ENCODE results near the gene DPM1. TPM values are rescaled to one million over a fixed set of nuclear protein-coding genes. Genes with fewer than 3 reads are reported as not detected.

DPM1 gene
- total and polyA plus RNA-seq, 2 of the 8 experiments (the other 6 are each of a cell fraction or from before 2014, with no cell fraction given): 42.3 to 57.0 TPM

DNA sequence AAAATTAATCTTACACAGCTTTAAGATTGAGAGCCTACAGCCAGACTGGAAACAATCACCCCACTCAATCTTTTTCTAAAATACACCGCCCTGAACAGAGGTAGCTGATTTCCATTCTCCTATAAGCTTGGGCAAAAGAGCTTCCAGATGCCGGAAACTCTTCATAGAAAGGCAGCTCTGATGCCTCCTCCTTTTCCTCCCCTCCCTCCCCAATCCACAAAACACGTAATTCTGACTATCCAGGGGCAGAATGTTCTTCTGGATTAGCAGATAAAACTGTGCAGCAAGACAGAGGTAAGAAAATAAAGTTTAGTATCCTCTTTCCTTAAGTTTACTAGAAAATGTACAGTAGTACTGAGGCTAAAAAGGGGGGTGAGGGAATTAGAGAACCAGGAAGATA lies 42.9 kb downstream of the DPM1 start:
- no peak for FAIRE-seq
- H3K23me2 ChIP-seq (ENCODE audit: low read depth, low read length): no peaks in the 10 kb centered on the region
- H3K56ac ChIP-seq (replicated peaks; ENCODE audit: insufficient read length, low read depth, low read length): no peak overlapping the region
- no peak overlapping the region for H4K5ac ChIP-seq (ENCODE audit: insufficient read length, low read depth, low read length)
- H3K18ac ChIP-seq (ENCODE audit: extremely low read depth, low read length): no peak overlapping the region
- H3K79me1 ChIP-seq (ENCODE audit: low read depth, low read length): 0 out of 2 replicates have a peak, but pooled peaks cover 2% of the 10 kb centered on the region
- H3K27me3 ChIP-seq (replicated peaks in 1 of 4; ENCODE audit: control insufficient read depth in 3 of 4, extremely low read depth in 1 of 4, insufficient read depth in 3 of 4, low read length in 3 of 4): no peaks in the 10 kb centered on the region
- H2AK5ac ChIP-seq (ENCODE audit: low read depth, low read length): no peak overlapping the region
- no peak overlapping the region for H4K91ac ChIP-seq (replicated peaks; ENCODE audit: insufficient read length, low read length)
- H3K4me1 ChIP-seq (replicated peaks in 1 of 4; ENCODE audit: control insufficient read depth in 3 of 4, insufficient read depth in 4 of 4, low read length in 3 of 4): peaks cover 0 to 14% (median 4%) of the 10 kb centered on the region in 4 experiments; a peak in 4 of 7 replicates
- CTCF ChIA-PET (ENCODE audit: partially characterized antibody): interaction anchor here (1.1 to 2.3 kb wide), 5 partner anchors 15 to 122 kb away, joined by 3 to 7 read pairs (median 4); partner anchors contain the start of gene ADNP
- H3K9ac ChIP-seq (replicated peaks in 1 of 4; ENCODE audit: extremely low read depth in 1 of 4, low read depth in 3 of 4, low read length in 3 of 4): no peak overlapping the region
- no peak overlapping the region for H3K27ac ChIP-seq (ENCODE audit: low read depth, low read length)
- no peak overlapping the region for H2BK12ac ChIP-seq (ENCODE audit: low read depth, low read length)
- H3K4me3 ChIP-seq (ENCODE audit: extremely low read depth in 1 of 4, insufficient read depth in 2 of 4, low read depth in 3 of 4, low read length in 4 of 4): no peak overlapping the region
- H2BK120ac ChIP-seq (replicated peaks; ENCODE audit: low read depth, low read length): no peak overlapping the region
- H3K36me3 ChIP-seq (ENCODE audit: control insufficient read depth in 2 of 4, insufficient read depth in 4 of 4, low read length in 3 of 4): peaks cover 0 to 23% (median 3%) of the 10 kb centered on the region in 4 experiments; a peak in 4 of 8 replicates
- WGBS, 2 experiments (ENCODE audit: extremely low coverage in 1 of 2, insufficient coverage in 1 of 2, insufficient read length in 1 of 2, insufficient replicate concordance in 2 of 2, low coverage in 1 of 2, low lambda C conversion rate in 2 of 2, missing lambda C conversion rate in 1 of 2): 85% methylated on average over 3 of the region's 3 CpGs; no CpG with 5 or more reads in 1 of the 2 experiments
- peaks cover 46 to 60% of the 10 kb centered on the region in 2 experiments for H4K20me1 ChIP-seq (replicated peaks in 1 of 2; ENCODE audit: control insufficient read depth in 1 of 2, insufficient read depth in 2 of 2, low read length in 2 of 2)
- no peak for DNase-seq (ENCODE audit: low read depth in 1 of 2, low spot score in 2 of 2)
- H3K4me2 ChIP-seq (ENCODE audit: insufficient read depth in 1 of 2, low read depth in 2 of 2, low read length in 2 of 2): no peak overlapping the region
- H2BK20ac ChIP-seq (ENCODE audit: low read length): no peak overlapping the region
- H2BK5ac ChIP-seq (ENCODE audit: low read depth, low read length): no peak overlapping the region
- H2AFZ ChIP-seq (ENCODE audit: low read length): no peak overlapping the region
- H3K23ac ChIP-seq (ENCODE audit: insufficient read length): no peak overlapping the region
- TF ChIP-seq JUND (IDR thresholded peaks at IDR 0.05; ENCODE audit: low read length) (no peak), CEBPB (IDR thresholded peaks at IDR 0.05; ENCODE audit: low read depth, low read length) (no peak), NANOG (IDR thresholded peaks at IDR 0.05; ENCODE audit: insufficient read depth, low read depth, low read length, poor library complexity, severe bottlenecking) (no peak), SUZ12 (IDR thresholded peaks at IDR 0.05; ENCODE audit: low read length) (no peak), SIX5 (IDR thresholded peaks at IDR 0.05; ENCODE audit: low read depth, low read length) (no peak), CTBP2 (IDR thresholded peaks at IDR 0.05; ENCODE audit: borderline replicate concordance, insufficient read depth, insufficient read length, low read length) (no peak)
- POLR2A ChIA-PET (ENCODE audit: partially characterized antibody): interaction anchor here (1.3 to 13.0 kb wide), 3 partner anchors 11 to 19 kb away, joined by 4 to 206 read pairs (median 4); partner anchors contain the start of gene ADNP
- H3K4ac ChIP-seq (replicated peaks; ENCODE audit: insufficient read length, low read depth, low read length): no peak overlapping the region
- peaks cover 67 to 100% of the 10 kb centered on the region in 2 experiments for H3K79me2 ChIP-seq (ENCODE audit: control insufficient read depth in 1 of 2, insufficient read depth in 2 of 2, low read length in 2 of 2)
- H3K14ac ChIP-seq (ENCODE audit: insufficient read length): no peak overlapping the region
- no peaks in the 10 kb centered on the region for H3K9me3 ChIP-seq (ENCODE audit: insufficient read depth in 2 of 2, low read depth in 1 of 2, low read length in 1 of 2)
- no peak overlapping the region for H2BK15ac ChIP-seq (ENCODE audit: low read length)
- H4K8ac ChIP-seq (ENCODE audit: extremely low read depth, insufficient read depth, low read length): no peak overlapping the region
